ENCODE data around the gene ACKR3. TPM values are rescaled to one million over a fixed set of nuclear protein-coding genes. Genes with fewer than 3 reads are reported as not detected.

Gene ACKR3
- total and polyA plus RNA-seq, 10 of the 15 experiments (the other 5 are each of a cell fraction or from before 2014, with no cell fraction given), result 3.0 to 154 (median 6.4) TPM

DNA sequence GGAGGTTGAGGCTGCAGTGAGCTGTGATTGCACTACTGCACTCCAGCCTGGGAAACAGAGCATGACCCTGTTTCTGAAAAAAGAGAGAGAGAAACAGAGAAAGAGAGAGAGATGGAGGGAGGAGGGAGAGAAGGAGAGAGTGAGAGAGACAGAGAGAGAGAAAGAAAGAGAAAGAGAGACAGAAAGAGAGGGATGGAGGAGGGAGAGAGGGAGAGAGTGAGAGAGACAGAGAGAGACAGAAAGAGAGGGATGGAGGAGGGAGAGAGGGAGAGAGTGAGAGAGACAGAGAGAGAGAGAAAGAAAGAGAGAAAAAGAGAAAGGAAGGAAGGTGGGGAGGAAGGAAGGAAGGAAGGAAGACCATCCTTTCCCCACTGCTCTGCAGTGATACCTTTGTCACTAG is 48.1 kb upstream of the ACKR3 start:
- intact Hi-C loops (cut with micrococcal nuclease; ENCODE audit: unreplicated experiment) (no loop called here), in situ Hi-C loops (cut with MboI) (no loop called here)
- ATAC-seq, result no peak
- DNase-seq (ENCODE audit: low read depth, low spot score), result no peak
- no peak overlapping the region for H3K4me3 ChIP-seq
- SMC1A ChIA-PET (ENCODE audit: uncharacterized antibody, unreplicated experiment), result interaction anchor here (1.6 kb wide), 1 partner anchor 48 kb away, joined by 3 read pairs; the partner anchor contains the start of gene ACKR3
- H3K4me1 ChIP-seq (ENCODE audit: control insufficient read depth, insufficient read depth, low read length), result no peaks in the 10 kb centered on the region
- FAIRE-seq, result no peak
- CTCF ChIA-PET, result interaction anchor here (2.6 to 3.2 kb wide), 2 partner anchors 9 to 48 kb away, joined by 14 to 18 read pairs; partner anchors contain the start of gene ACKR3
- H3K36me3 ChIP-seq (ENCODE audit: control insufficient read depth in 2 of 2, insufficient read depth in 2 of 2, low read length in 1 of 2), result no peaks in the 10 kb centered on the region
- no peak overlapping the region for H2AFZ ChIP-seq (ENCODE audit: control insufficient read depth, low read depth, low read length)
- TF ChIP-seq, protein P1, sequence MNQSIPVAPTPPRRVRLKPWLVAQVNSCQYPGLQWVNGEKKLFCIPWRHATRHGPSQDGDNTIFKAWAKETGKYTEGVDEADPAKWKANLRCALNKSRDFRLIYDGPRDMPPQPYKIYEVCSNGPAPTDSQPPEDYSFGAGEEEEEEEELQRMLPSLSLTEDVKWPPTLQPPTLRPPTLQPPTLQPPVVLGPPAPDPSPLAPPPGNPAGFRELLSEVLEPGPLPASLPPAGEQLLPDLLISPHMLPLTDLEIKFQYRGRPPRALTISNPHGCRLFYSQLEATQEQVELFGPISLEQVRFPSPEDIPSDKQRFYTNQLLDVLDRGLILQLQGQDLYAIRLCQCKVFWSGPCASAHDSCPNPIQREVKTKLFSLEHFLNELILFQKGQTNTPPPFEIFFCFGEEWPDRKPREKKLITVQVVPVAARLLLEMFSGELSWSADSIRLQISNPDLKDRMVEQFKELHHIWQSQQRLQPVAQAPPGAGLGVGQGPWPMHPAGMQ (IDR thresholded peaks at IDR 0.05; ENCODE audit: borderline replicate concordance), result 0 out of 2 replicates have a peak, but pooled peaks have one; percentile 16
- TF ChIP-seq POLR2AphosphoS2 (IDR thresholded peaks at IDR 0.05; ENCODE audit: low read depth, low read length), result no peak
- H3K27ac ChIP-seq (ENCODE audit: control insufficient read depth, insufficient read depth), result no peak overlapping the region
- no peak overlapping the region for H3K9ac ChIP-seq (ENCODE audit: control insufficient read depth, insufficient read depth, low read length)
- no peaks in the 10 kb centered on the region for H4K20me1 ChIP-seq (ENCODE audit: control insufficient read depth, insufficient read depth)
- RAD21 ChIA-PET (ENCODE audit: unreplicated experiment), result no interaction called here
- no peaks in the 10 kb centered on the region for H3K79me2 ChIP-seq (ENCODE audit: control insufficient read depth, insufficient read depth, low read length)
- no peak overlapping the region for H3K4me2 ChIP-seq (ENCODE audit: control insufficient read depth, insufficient read depth)
- H3K27me3 ChIP-seq (replicated peaks in 1 of 2; ENCODE audit: control insufficient read depth in 2 of 2, insufficient read depth in 2 of 2, low read length in 1 of 2), result no peaks in the 10 kb centered on the region
- H3K9me3 ChIP-seq (replicated peaks; ENCODE audit: control insufficient read depth, insufficient read depth, low read length), result no peaks in the 10 kb centered on the region
- POLR2A ChIA-PET, result no interaction called here
- no TSS peak for BruUV-seq (replicated peaks)

DNA sequence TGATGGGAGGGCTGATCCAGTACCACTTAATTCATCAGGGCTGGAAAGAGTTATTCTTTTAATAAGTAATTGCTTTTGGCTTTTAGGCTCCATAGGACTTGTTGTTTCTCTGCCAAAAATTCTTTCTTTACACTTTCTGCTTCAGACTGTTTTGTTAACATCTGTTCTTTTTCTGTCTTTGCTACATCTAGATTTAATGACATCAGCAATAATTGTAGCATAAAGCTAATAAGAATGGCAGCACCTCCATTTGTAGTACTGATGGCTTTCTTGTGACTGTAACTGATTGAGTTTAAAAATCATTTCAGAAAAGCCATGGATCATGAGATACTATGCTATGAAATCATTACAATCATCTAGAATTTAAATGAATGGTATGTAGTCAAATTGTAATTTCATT is 46.4 kb upstream of the ACKR3 start:
- Histone ChIP-seq H3K27me3 (replicated peaks in 1 of 2; ENCODE audit: control insufficient read depth in 2 of 2, insufficient read depth in 2 of 2, low read length in 1 of 2) (no peaks in the 10 kb centered on the region), H3K4me3 (no peak overlapping the region), H3K79me2 (ENCODE audit: control insufficient read depth, insufficient read depth, low read length) (no peaks in the 10 kb centered on the region), H3K9me3 (replicated peaks; ENCODE audit: control insufficient read depth, insufficient read depth, low read length) (no peaks in the 10 kb centered on the region), H3K4me1 (ENCODE audit: control insufficient read depth, insufficient read depth, low read length) (no peaks in the 10 kb centered on the region), H3K27ac (ENCODE audit: control insufficient read depth, insufficient read depth) (no peak overlapping the region), H3K9ac (ENCODE audit: control insufficient read depth, insufficient read depth, low read length) (no peak overlapping the region), H2AFZ (ENCODE audit: control insufficient read depth, low read depth, low read length) (no peak overlapping the region), H3K4me2 (ENCODE audit: control insufficient read depth, insufficient read depth) (no peak overlapping the region), H4K20me1 (ENCODE audit: control insufficient read depth, insufficient read depth) (no peaks in the 10 kb centered on the region), H3K36me3 (ENCODE audit: control insufficient read depth in 2 of 2, insufficient read depth in 2 of 2, low read length in 1 of 2) (no peaks in the 10 kb centered on the region)
- RAD21 ChIA-PET (ENCODE audit: unreplicated experiment), result no interaction called here
- FAIRE-seq, result no peak
- SMC1A ChIA-PET (ENCODE audit: uncharacterized antibody, unreplicated experiment), result interaction anchor here (1.3 to 2.6 kb wide), 2 partner anchors 10 to 31 kb away, joined by 3 to 10 read pairs; no protein-coding TSS in a partner anchor
- POLR2A ChIA-PET, result no interaction called here
- in situ Hi-C loops (cut with MboI) (no loop called here), intact Hi-C loops (cut with micrococcal nuclease; ENCODE audit: unreplicated experiment) (no loop called here)
- ATAC-seq, result no peak
- CTCF ChIA-PET, result interaction anchor here (1.2 to 3.2 kb wide), 4 partner anchors 8 to 170 kb away, joined by 3 to 18 read pairs (median 10); partner anchors contain the start of gene ACKR3
- BruUV-seq (replicated peaks), result no TSS peak
- DNase-seq (ENCODE audit: low read depth, low spot score), result no peak
- TF ChIP-seq, protein P2, sequence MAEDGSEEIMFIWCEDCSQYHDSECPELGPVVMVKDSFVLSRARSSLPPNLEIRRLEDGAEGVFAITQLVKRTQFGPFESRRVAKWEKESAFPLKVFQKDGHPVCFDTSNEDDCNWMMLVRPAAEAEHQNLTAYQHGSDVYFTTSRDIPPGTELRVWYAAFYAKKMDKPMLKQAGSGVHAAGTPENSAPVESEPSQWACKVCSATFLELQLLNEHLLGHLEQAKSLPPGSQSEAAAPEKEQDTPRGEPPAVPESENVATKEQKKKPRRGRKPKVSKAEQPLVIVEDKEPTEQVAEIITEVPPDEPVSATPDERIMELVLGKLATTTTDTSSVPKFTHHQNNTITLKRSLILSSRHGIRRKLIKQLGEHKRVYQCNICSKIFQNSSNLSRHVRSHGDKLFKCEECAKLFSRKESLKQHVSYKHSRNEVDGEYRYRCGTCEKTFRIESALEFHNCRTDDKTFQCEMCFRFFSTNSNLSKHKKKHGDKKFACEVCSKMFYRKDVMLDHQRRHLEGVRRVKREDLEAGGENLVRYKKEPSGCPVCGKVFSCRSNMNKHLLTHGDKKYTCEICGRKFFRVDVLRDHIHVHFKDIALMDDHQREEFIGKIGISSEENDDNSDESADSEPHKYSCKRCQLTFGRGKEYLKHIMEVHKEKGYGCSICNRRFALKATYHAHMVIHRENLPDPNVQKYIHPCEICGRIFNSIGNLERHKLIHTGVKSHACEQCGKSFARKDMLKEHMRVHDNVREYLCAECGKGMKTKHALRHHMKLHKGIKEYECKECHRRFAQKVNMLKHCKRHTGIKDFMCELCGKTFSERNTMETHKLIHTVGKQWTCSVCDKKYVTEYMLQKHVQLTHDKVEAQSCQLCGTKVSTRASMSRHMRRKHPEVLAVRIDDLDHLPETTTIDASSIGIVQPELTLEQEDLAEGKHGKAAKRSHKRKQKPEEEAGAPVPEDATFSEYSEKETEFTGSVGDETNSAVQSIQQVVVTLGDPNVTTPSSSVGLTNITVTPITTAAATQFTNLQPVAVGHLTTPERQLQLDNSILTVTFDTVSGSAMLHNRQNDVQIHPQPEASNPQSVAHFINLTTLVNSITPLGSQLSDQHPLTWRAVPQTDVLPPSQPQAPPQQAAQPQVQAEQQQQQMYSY (CRISPR knock-in tag; IDR thresholded peaks at IDR 0.05), result no peak
- TF ChIP-seq POLR2A (IDR thresholded peaks at IDR 0.05; ENCODE audit: low read depth, low read length) (no peak), KAT2A (conservative IDR thresholded peaks at IDR 0.05; ENCODE audit: control insufficient read depth, low read depth, low read length) (no peak), CEBPB (IDR thresholded peaks at IDR 0.05; ENCODE audit: borderline replicate concordance in 1 of 2, low read depth in 2 of 2, low read length in 2 of 2) (no peak), TBL1XR1 (IDR thresholded peaks at IDR 0.05; ENCODE audit: low read depth, low read length) (no peak), ESRRA (IDR thresholded peaks at IDR 0.05; ENCODE audit: low read length) (no peak), ZSCAN29 (IDR thresholded peaks at IDR 0.05) (no peak), NR2F1 (conservative IDR thresholded peaks at IDR 0.05) (no peak), FOXK2 (IDR thresholded peaks at IDR 0.05) (no peak), HCFC1 (IDR thresholded peaks at IDR 0.05; ENCODE audit: low read length) (no peak)
- TF ChIP-seq, protein P3, sequence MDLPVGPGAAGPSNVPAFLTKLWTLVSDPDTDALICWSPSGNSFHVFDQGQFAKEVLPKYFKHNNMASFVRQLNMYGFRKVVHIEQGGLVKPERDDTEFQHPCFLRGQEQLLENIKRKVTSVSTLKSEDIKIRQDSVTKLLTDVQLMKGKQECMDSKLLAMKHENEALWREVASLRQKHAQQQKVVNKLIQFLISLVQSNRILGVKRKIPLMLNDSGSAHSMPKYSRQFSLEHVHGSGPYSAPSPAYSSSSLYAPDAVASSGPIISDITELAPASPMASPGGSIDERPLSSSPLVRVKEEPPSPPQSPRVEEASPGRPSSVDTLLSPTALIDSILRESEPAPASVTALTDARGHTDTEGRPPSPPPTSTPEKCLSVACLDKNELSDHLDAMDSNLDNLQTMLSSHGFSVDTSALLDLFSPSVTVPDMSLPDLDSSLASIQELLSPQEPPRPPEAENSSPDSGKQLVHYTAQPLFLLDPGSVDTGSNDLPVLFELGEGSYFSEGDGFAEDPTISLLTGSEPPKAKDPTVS (IDR thresholded peaks at IDR 0.05; ENCODE audit: low read depth, low read length), result no peak
